ENCODE results near the gene SHPK.

The SHPK gene

DNA sequence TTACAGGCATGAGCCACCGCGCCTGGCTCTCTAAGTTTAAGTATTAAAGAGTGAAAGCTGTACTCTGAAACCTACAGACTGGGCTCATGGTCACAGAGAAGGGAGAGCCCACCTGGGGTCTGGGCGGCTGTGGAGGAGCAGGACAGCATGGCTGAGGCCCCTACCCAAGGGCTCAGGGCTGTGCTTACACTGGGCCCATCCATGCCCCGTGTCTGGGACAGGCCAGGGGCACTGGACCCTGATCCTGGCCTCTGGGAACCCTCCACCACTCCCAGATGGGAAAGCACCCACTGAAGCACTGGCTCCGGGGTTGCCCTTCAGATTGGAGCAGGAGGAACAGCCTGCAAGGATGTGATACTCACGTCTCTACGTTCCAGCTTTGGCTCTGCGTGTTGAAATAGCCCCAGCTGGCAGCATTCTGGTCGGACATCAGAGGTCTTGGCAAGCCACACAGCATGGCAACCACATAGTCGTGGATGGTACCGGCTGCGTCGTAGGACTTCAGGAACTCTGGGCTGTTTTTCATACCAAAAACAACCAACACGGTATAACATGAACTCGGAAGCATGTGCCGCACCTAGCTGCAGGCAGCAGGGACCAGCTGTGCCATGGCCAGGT lies 13.0 kb downstream of the SHPK start:
- H3K9me2 ChIP-seq (ENCODE audit: low read depth, low read length): no peaks in the 10 kb centered on the region
- peaks cover 62% of the 10 kb centered on the region for H3K36me3 ChIP-seq (ENCODE audit: insufficient read depth, low read length)
- H4K20me1 ChIP-seq (ENCODE audit: insufficient read depth, low read length): no peaks in the 10 kb centered on the region
- H3K9me3 ChIP-seq (ENCODE audit: low read length): no peaks in the 10 kb centered on the region
- no peak for TF ChIP-seq EZH2 (IDR thresholded peaks at IDR 0.05; ENCODE audit: borderline replicate concordance, low read length)
- no peak for TF ChIP-seq CTCF (IDR thresholded peaks at IDR 0.05; ENCODE audit: low read length)
- no peak overlapping the region for H3K27ac ChIP-seq (ENCODE audit: low read depth, low read length, poor library complexity, severe bottlenecking)
- H3K4me2 ChIP-seq (ENCODE audit: low read length): no peak overlapping the region
- no peaks in the 10 kb centered on the region for H3K79me2 ChIP-seq (ENCODE audit: insufficient read depth, low read length)
- no peak overlapping the region for H2AFZ ChIP-seq (ENCODE audit: low read length)
- no peaks in the 10 kb centered on the region for H3F3A ChIP-seq (ENCODE audit: insufficient read depth, low read length)
- H3K9ac ChIP-seq (ENCODE audit: low read length): no peak overlapping the region
- H3K4me1 ChIP-seq (ENCODE audit: insufficient read depth, low read length, severe bottlenecking): no peaks in the 10 kb centered on the region
- no peaks in the 10 kb centered on the region for H3K27me3 ChIP-seq (ENCODE audit: insufficient read depth, low read length)
- no peak overlapping the region for H3K4me3 ChIP-seq (ENCODE audit: low read depth, low read length, poor library complexity, severe bottlenecking)

- Histone ChIP-seq H3K4me1 (ENCODE audit: insufficient read depth, low read length, severe bottlenecking) (no peaks in the 10 kb centered on the region), H3K36me3 (ENCODE audit: insufficient read depth, low read length) (peaks cover 63% of the 10 kb centered on the region)
These were observed 14.8 kb downstream of the SHPK start for GRCh38 chr17:3621146-3621720.

DNA sequence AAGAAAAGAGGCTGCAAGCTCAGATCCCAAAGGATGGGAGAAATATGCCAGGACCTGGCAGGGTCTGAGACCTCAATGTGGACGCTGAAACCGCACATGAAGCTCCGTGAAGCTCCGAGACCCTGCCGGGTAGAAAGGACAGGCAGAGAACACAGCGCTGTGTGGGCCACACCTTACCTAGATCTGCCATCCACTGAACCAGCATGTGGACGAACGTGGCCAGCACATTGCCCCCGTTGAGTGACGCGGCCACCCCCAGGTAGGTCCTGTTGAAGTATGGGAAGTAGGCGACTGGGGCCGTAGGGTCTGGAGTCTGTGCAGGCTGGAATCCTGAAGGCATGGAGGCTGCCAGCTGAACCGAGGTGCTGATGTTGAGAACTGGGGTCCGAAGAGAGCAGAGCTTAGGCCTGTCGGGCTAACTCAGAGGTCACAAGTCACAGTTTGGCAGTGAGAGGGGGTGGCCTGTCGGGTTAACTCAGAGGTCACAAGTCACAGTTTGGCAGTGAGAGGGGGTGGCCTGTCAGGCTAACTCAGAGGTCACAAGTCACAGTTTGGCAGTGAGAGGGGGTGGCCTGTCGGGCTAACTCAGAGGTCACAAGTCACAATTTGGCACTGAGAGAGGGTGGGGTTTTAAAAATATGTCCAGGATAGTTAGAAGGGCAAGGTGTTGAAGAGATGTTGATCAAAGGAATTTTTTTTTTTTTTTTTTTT lies 20.7 kb downstream of the SHPK start:
- Histone ChIP-seq H2AFZ (ENCODE audit: low read length) (no peak overlapping the region), H3K4me1 (ENCODE audit: insufficient read depth, low read length, severe bottlenecking) (no peaks in the 10 kb centered on the region), H3K9me3 (ENCODE audit: low read length) (0 out of 2 replicates have a peak, but pooled peaks cover 2% of the 10 kb centered on the region), H3K4me2 (ENCODE audit: low read length) (no peak overlapping the region), H3K9me2 (ENCODE audit: low read depth, low read length) (no peaks in the 10 kb centered on the region), H3K27me3 (ENCODE audit: insufficient read depth, low read length) (no peaks in the 10 kb centered on the region), H3K27ac (ENCODE audit: low read depth, low read length, poor library complexity, severe bottlenecking) (no peak overlapping the region), H3K9ac (ENCODE audit: low read length) (no peak overlapping the region), H3K79me2 (ENCODE audit: insufficient read depth, low read length) (no peaks in the 10 kb centered on the region), H3K4me3 (ENCODE audit: low read depth, low read length, poor library complexity, severe bottlenecking) (no peak overlapping the region), H3K36me3 (ENCODE audit: insufficient read depth, low read length) (peaks cover 72% of the 10 kb centered on the region), H4K20me1 (ENCODE audit: insufficient read depth, low read length) (no peaks in the 10 kb centered on the region), H3F3A (ENCODE audit: insufficient read depth, low read length) (no peaks in the 10 kb centered on the region)
- no peak for TF ChIP-seq CTCF (IDR thresholded peaks at IDR 0.05; ENCODE audit: low read length)
- no peak for TF ChIP-seq EZH2 (IDR thresholded peaks at IDR 0.05; ENCODE audit: borderline replicate concordance, low read length)

More at GRCh38 chr17:3621146-3621720, 14.8 kb downstream of the SHPK start:
- Histone ChIP-seq H3K27me3 (ENCODE audit: insufficient read depth, low read length) (no peaks in the 10 kb centered on the region), H3K9me2 (ENCODE audit: low read depth, low read length) (no peaks in the 10 kb centered on the region), H3F3A (ENCODE audit: insufficient read depth, low read length) (no peaks in the 10 kb centered on the region), H2AFZ (ENCODE audit: low read length) (no peak overlapping the region), H3K4me3 (ENCODE audit: low read depth, low read length, poor library complexity, severe bottlenecking) (no peak overlapping the region), H3K79me2 (ENCODE audit: insufficient read depth, low read length) (no peaks in the 10 kb centered on the region), H3K9ac (ENCODE audit: low read length) (no peak overlapping the region), H4K20me1 (ENCODE audit: insufficient read depth, low read length) (no peaks in the 10 kb centered on the region), H3K27ac (ENCODE audit: low read depth, low read length, poor library complexity, severe bottlenecking) (no peak overlapping the region), H3K9me3 (ENCODE audit: low read length) (0 out of 2 replicates have a peak, but pooled peaks cover 2% of the 10 kb centered on the region), H3K4me2 (ENCODE audit: low read length) (no peak overlapping the region)
- no peak for TF ChIP-seq CTCF (IDR thresholded peaks at IDR 0.05; ENCODE audit: low read length)
- TF ChIP-seq EZH2 (IDR thresholded peaks at IDR 0.05; ENCODE audit: borderline replicate concordance, low read length): no peak

All from OCI-LY1 (cell line).